GM21423 (cell line): ENCODE results near the gene PSMD2.
"Not testable (repeated sequence)": the region's sequence is repeated elsewhere in the genome, so short reads cannot be mapped to it uniquely, and the experiment has no call there.

Experiments used
- ATAC-seq: cut with Tn5 transposase; IDR thresholded peaks from one replicate; pipeline ENCODE4 v1.9.1; 2021; ENCODE audit warnings: mild to moderate bottlenecking, moderate library complexity; ENCODE audit not compliant: unreplicated experiment

Gene PSMD2

DNA sequence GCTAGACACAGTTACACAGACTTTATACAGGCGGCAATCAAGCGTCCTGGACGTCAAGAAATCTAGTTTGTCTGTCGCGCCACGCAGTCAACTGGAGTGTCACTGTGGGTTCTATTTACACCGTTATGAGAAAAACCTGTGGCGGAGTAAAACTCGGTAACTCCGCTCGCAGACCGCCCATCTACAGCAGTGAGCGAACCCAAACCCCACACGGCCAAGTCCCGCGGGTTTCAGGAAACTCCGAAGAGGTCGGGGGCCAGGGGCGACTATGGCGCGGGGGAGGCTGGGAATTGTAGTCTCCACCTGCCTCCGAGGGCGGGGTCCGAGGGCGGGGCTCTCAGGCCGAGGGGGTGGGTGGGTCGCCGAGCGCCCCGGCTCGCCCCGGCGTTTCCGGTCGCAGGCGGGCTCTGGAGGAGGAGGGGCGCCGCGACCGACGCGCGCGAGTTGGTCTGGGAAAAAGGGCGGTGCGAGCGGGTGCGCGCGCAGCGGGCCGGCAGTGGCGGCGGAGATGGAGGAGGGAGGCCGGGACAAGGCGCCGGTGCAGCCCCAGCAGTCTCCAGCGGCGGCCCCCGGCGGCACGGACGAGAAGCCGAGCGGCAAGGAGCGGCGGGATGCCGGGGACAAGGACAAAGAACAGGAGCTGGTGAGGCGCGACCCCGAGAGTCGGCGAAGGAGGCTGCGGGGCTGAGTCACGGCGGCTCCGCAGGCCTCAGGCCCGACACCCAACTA, at the start of gene PSMD2:
Gene PSMD2 (plus strand): TSS at position 483 of the 729 bp plus-strand sequence. CDS start 26 bp downstream, at position 509.
- peak; percentile 93 for ATAC-seq

GRCh38 chr3:184249412-184250166, 49.5 kb upstream of the PSMD2 start, which contains the start of gene EEF1AKMT4:
EEF1AKMT4 (plus strand) TSS chr3:184249672; CDS start chr3:184249695, 23 bp downstream.
- ATAC-seq = peak; percentile 89

DNA sequence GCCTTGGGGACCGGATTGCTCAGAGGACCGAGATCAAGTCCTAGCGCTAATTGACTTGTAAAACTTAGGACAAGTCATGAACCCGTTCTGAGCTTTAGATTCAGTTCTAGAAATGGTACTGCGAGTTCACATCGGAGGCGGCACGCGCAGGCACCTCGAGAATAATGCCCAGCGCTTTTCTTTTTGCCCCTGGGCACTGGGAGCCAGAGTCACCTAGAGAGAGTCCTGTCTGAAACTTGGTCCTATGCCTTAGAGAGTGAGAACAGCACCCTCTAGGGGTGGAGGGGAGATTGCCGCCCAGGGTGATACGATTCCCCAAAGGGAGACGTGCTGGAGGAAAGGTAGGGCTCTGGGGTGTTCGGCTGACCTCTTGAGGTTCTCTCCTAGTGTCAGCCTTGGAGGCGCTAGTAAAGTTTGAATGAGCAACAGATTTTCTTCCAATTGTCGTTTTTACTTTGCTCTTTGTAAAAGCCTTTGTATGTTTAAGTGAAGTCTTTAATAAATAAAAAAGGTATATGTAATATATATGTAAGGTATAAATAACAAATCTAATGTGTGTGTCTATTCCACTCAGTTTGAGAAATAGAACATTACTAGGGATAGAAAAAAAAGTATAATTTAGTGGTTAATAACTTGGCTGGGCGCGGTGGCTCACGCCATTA, 48.7 kb upstream of the PSMD2 start:
- ATAC-seq = peak; percentile 61

DNA sequence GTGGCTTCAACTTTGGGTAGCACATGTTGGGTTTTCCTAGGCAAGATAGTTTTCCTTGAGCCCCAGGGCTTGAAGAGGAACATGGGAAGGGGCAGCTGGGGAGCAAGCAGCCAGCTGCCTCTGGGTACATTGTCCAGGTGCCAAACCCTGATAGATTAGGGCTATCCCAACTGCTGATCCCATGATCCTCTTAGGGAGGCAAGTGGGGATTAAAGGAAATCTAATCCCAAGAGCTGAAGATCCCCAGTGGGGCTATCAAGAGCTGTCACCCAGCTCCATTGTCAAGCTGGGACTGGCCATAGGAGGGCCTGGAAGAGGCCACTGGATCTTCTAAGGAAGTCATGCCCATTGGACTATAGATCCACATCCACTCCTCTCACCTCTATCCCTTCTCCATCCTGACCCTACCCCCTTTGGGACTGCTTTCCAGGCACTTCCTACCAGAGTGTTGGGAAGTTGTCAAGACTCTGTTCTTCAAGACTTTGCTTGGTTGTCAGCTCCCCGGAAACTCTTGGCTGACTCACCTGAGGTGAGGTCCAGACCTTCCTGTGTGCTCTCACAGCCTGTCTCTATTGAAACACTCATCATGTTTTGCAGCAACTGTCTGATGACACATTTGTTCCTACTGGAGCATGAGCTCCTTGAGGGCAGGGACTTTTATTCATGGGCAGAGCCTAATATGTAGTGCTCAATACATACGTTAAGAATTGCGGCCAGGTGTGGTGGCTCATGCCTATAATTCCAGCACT, 43.6 kb upstream of the PSMD2 start:
- ATAC-seq = no peak

DNA sequence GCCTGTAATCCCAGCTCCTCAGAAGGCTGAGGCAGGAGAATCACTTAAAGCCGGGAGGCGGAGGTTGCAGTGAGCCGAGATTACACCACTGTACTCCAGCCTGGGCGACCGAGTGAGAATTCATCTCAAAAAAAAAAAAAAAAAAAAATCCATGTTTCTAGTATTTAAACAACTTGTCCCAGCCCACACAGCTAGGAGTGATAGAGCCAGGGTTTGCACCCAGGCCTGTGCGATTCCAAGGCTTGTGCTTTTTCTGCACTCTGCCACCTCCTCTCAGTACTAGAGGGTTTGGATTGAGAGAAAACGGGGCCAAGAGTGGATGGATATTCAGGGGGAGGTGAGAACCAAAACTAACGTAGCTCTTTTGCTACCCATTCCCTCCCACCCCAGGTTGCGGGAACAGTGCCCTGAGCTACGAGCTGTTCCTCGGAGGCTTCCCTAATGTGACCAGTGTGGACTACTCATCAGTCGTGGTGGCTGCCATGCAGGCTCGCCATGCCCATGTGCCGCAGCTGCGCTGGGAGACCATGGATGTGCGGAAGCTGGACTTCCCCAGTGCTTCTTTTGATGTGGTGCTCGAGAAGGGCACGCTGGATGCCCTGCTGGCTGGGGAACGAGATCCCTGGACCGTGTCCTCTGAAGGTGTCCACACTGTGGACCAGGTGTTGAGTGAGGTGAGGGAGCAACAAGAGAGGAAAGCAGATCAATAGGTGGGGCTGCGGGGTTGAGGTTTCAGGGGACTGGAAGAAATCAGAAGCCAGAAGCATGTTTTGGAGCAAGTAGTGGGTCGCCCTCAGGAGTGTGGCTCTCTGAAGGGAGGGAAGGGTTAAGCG, 41.7 kb upstream of the PSMD2 start:
- no peak for ATAC-seq

DNA sequence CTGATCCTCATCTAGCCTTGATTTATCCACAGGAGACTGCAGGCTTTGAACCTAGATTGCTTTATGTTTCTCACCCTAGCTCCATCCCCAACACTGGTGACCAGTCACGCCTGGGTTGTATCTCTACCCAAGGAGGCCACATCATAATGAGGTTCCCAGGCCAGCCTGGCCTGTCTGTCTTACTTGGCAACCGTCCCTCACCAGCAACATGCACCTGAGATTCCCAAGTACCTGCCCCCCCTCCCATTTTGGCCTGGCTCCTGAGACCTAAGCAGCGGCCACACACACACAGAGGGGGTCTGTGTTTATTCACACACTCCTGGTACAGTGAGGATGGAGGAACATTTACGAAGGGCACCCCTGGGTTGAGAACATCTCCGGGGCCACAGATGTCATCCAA, 40.1 kb upstream of the PSMD2 start:
- ATAC-seq = no peak

DNA sequence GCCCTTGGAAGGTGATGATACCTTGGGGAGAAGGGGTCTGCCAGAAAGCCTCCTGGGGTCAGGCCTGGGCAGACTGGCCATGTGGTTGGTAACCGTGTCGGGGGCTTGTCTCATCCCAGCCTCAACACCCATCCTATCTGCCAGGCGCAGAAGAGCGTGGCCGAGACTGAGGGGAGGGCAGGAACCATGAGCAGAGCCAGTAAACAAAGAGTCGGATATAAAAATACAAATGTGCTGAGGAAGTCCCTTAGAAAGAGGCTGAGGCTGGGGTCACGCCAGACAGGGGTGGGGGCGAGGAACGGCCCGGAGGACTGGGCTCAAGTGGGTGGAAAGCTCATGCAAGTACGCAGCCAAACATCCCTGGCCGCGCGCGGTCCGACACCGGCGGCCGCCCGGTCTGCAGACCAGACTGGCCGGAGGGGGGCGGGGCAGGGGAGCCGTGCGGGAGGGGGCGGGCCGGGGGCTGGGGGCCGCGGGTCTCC, 39.6 kb upstream of the PSMD2 start:
- ATAC-seq = no peak

DNA sequence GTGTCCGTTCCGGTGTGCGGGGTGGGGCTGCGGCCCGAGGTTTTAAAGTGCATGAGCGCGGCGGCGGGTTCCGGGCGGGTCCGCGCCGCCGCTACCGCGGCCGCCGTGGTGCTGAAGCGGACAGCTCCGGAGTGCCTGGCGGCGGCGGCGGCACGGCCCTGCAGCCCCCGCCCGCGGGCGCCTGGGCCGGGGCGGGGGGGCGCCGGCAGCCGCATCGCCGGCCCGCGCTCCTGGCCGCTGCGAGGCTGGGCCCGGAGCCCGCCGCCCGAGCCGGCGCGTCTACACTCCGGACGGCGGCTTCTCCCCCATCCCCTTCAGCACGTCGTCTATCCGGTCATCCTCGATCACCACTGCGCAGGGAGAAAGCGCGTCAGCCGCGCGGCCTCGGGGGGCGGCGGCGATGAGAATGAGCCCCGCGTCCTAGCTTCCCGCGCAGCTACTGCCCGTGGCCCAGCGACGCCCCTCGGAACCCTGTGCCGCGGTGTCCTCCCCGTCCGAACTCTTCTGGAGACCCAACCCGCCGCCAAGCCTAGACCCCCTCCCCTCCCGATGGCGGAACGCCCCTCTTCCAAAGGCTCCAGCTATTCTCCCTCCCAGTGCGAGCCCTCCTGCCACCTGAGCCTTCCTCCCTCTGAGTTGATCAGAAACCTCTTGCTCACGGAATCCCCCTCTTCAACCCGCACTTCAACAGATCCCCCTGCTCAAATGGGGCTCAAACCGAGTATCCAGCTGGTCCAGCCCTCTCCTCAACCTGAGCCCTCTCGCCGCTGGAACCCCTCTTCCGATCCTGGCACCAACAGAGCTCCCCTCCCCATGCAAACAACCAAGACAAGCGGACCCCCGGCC, 38.9 kb upstream of the PSMD2 start:
- no peak for ATAC-seq

DNA sequence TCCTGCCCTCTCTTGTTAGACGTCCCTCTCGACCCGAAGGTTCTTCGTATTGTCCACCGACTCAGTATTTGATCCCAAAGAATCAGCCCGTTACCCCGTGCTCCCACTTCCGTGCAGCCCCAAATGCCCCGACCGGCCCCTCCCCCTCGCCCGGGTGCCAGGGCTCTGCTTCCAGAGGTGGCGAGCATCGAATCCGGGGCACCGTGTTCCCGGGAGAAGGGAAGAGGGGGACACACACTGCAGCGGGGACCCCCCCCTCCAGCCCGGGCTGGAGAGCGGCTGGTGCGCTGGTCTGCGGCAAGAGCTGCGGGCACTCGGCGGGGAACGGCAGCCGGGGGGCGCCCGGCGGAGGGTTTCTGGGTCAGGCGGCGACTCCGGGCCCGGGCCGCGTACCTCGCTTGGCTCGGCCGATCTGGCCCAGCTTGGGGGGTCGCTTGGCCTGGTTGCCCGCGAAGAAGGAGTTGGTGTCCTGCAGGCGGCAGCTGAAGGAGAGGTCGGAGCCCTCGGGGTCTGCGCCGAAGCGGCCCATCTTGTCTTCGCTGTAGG, 38.2 kb upstream of the PSMD2 start:
- no peak for ATAC-seq

DNA sequence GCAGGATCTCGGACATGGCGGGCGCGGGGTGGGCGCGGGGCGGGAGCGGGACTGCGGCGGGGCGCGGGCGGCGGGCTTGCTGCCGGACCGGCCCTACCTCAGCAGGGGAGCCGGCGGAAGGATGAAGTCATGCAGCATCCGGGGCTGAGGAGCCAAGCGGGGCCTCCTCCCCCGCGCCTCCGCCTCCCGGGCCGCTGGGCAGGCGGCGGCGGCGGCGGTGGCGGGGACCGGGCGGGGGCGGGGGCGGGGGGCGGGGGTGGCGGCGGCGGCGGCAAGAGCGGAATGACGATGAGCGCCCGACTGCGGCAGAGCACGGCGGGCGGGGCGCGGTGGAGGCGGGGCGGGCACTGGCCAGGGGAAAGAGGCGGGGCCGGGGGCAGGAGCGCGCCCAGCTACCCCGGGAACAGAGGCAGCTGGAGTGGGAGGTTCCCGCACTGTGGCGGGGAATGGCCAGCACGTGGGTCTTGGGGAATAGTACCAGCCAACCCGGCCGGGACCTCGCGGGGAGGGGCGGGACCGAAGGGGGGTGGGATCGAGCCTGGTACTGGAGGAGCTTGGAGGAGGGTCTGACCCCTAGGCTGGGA, 37.7 kb upstream of the PSMD2 start, which contains the start of gene CAMK2N2:
Gene CAMK2N2 (minus strand): TSS at position 284 of the 584 bp plus-strand sequence. CDS start 268 bp downstream, at position 16.
- ATAC-seq = no peak

DNA sequence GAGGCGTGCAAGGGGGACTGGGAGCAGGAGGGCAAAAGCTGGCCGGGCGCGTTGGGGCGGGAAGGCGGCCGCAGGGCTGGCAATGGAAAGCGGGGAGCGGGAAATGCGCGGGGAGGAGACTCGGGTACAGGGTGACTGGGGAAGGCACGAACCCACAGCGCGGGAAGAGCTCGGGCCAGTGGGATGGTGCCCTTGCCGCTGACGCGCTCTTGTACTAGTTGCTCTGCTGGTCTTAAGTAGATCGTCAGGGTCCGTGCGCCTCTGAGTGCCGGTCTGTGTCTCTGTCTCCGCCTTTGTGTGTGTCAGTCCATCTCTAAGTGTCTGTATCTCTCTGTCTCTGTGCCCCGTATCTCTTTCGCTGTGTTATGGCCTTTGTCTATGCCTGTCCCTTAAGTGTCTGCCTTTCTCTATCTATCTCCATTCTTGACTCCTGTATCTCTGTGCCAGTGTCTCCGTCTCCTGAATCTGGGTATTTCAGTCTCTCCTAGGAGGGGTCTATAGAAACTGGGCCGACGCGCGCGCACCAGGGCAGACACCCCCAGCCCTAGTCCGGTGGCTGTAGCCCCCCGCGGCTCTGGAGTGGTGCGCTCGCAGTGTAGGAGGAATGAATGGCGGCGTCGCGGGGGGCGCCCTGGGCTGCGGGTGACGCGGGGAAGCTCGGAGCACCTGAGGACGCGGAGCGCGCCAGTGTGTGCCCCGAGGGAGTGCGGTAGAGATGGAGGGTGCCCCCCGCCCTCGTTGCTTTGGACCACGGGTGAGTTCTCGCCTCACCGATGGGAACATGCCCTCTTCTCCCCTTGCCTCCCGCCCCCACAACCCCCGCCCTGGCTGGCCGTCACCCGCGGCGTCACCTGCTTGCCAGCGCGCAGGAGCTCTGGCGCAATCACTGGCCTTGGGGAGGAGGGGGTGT, 36.9 kb upstream of the PSMD2 start:
- ATAC-seq = no peak

DNA sequence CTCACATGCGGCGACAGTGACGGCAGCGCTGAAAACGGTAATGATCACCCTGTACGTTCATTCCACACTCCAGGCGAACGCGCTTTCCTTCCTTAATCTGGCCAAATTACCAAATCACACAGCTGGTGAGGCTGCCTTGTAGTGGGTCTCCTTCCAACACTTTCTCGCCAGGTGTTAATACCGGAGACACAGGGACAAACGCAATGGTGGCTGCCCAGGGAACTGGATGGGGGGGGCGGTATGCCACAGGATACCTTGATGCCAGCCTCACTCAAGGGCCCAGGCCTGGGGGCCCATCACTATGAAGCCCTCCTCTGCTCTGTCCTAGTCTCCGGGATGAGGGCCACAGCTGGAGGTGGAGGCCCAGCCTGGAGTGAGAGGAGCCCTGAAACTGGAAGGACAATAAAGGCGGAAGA, 36.3 kb upstream of the PSMD2 start:
- no peak for ATAC-seq

- ATAC-seq = not testable (repeated sequence)
These were observed 31.8 kb upstream of the PSMD2 start for GRCh38 chr3:184267249-184267648.

DNA sequence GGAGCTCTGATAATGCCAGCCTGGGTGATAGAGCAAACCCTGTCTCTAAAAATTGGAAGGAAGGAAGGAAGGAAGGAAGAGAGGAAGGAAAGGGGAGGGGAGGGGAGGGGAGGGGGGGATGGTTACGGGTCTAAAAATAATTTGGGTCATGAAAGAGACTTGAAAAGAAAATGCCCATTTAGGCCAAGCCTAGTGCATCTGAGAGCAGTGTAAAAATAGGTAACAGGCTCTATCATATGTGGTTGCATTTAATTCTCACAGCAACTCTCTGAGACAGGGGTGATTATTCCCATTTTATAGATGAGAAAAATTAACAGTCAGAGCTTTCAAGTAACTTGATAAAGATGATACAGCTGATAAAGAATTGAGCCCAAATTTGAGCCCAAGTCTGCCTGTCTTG, 26.8 kb upstream of the PSMD2 start:
- ATAC-seq = no peak

GRCh38 chr3:184275381-184275701, 23.7 kb upstream of the PSMD2 start:
- no peak for ATAC-seq

DNA sequence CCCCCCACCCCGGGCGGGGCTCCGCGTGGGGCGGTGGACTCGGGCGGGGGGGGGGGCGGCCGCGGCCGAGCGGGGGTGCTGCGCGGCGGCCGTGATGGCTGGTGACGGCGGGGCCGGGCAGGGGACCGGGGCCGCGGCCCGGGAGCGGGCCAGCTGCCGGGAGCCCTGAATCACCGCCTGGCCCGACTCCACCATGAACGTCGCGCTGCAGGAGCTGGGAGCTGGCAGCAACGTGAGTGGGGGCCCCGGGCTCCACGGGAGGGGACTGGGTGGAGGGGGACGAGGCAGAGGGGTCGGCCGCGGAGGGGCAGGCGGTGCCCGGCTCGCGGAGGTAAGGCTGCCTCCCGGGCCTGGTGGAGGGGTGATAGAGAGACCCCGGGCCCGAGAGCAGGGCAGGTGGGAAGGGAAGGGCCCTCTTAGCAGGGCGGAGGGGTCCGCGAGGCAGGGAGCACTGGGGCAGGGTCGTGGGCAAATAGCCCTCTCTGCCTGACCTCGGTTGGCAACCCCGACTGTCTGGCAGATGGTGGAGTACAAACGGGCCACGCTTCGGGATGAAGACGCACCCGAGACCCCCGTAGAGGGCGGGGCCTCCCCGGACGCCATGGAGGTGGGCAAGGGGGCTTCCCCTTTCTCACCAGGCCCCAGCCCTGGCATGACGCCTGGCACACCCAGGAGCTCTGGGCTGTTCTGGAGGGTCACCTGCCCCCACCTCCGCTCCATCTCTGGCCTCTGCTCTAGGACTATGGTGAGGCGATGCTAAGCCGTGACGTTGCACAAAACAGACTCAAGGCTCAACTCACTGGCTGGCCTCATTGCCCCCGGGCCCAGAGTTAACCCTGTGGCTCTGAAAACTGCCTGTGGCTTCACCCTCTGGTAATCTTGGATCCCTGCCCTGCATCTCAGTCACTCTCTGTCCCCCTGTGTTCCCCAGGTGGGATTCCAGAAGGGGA, 22.8 kb upstream of the PSMD2 start, which contains the start of gene ECE2:
Gene ECE2 (plus strand): TSS at position 62 of the 950 bp plus-strand sequence. CDS start 132 bp downstream, at position 194.
- ATAC-seq = no peak
